Measurements from ENCODE around the gene PRM3.

DNA sequence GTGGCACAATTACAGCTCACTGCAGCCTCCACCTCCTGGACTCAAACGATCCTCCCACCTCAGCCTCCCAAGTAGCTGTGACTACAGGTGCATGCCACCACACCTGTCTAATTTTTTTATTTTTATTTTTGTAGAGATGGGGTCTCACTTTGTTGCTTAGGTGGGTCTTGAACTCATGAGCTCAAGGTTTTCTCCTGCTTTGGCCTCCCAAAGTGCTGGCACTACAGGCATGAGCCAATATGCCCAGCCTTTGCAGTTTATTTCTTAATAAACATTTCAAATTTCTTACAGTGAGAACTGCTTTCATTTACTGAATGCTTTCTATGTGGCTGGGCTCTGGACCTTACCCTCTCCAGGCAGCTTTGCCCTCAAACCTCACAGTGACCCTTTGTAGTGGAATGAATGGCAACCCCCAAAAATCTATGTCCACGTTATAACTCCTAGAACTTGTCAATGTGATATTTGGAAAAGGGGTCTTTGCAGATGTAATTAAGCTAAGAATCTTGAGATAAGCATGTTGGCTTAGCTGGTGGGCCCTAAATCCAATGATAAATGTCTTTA, 2.7 kb downstream of the PRM3 start:
- TF ChIP-seq, protein P1, sequence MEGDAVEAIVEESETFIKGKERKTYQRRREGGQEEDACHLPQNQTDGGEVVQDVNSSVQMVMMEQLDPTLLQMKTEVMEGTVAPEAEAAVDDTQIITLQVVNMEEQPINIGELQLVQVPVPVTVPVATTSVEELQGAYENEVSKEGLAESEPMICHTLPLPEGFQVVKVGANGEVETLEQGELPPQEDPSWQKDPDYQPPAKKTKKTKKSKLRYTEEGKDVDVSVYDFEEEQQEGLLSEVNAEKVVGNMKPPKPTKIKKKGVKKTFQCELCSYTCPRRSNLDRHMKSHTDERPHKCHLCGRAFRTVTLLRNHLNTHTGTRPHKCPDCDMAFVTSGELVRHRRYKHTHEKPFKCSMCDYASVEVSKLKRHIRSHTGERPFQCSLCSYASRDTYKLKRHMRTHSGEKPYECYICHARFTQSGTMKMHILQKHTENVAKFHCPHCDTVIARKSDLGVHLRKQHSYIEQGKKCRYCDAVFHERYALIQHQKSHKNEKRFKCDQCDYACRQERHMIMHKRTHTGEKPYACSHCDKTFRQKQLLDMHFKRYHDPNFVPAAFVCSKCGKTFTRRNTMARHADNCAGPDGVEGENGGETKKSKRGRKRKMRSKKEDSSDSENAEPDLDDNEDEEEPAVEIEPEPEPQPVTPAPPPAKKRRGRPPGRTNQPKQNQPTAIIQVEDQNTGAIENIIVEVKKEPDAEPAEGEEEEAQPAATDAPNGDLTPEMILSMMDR (IDR thresholded peaks at IDR 0.05), result no peak
- TF ChIP-seq EZH2phosphoT487 (IDR thresholded peaks at IDR 0.05), result no peak
- no peak for TF ChIP-seq EZH2 (IDR thresholded peaks at IDR 0.05)
